Mammary epithelial cell (primary cell): Measurements from ENCODE around the gene PEX5L.

Experiments used
- CTCF ChIP-seq, 2 donors: IDR thresholded peaks in 1 of 2; conservative IDR thresholded peaks in 1 of 2; 2 replicates each; pipeline ENCODE4 v1.5.1; 2011 to 2012; ENCODE audit warnings: inconsistent platforms in 2 of 2, low read length in 2 of 2, mild to moderate bottlenecking in 2 of 2, control low read depth in 1 of 2, low read depth in 1 of 2; ENCODE audit not compliant: insufficient read depth in 1 of 2; ENCODE audit errors: extremely low read depth in 1 of 2
- EZH2 ChIP-seq: IDR thresholded peaks from 2 replicates; pipeline ENCODE4 v1.6.1; 2012; ENCODE audit warnings: low read length, inconsistent platforms, borderline replicate concordance

DNA sequence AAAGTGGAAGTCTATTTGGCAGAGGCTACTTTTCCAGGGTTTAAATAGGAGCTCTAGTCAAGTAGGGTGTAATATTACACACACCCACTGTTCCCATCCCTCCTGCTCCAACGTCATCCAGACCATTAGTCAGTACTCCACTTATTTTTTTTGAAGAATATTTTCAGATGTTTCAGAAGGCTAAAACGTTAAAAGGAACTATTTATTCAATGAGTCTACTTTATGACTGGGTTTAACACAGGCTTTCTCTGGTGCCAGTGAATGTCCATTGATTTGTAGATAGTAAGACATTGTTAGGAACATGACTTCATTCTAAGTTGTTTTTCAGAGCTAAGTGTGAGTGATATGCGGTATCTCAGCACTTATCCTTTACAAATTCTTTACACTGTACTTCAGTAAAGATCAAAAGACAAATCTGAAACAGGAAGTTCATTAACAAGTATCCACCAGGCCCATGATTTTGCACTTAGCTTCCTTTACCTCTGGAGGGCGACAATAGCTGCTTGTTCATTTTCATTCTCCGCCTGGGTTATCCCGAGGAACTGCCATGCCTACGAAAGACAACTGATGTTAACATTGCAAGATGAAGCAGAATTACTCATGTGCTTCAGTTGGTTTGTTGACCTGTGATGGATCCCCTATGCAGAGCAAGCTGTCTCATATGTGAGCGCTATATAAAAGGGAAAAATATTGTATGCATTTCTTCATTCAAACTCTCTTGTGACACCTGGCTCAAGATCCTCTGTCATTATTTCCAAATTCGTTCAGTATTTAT is 225.2 kb downstream of the PEX5L start:
- peak; percentile 72 to 83 for TF ChIP-seq CTCF (conservative IDR thresholded peaks at IDR 0.05 in 1 of 2, IDR thresholded peaks at IDR 0.05 in 1 of 2; ENCODE audit: extremely low read depth in 1 of 2, insufficient read depth in 1 of 2, low read depth in 1 of 2, low read length in 2 of 2)
- TF ChIP-seq EZH2: no peak
